Fibroblast of skin of left biceps (primary cell): ENCODE results near the gene KANSL1L.

Experiments
- DNase-seq, 2 experiments: peaks; one replicate each; pipeline ENCODE4 v3.0.0-alpha.2; 2013; ENCODE audit warnings: low read depth in 2 of 2

KANSL1L gene

DNA sequence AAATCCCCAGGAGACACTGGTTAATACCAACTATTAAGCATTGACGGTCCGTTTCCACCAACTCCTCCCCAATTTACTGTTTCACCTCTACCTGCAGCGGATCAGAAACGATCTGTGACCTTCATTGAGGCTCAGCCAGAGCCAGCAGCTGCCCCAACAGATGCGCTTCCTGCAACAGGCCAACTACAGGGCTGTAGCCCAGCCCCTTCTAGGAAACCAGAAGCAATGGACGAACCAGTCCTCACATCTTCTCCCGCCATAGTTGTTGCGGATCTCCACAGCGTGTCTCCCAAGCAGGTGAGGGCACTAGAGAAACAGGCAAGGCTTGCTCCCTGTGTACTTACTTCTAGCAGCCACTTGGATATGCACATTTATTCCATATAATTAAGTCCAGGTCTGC lies 177.2 kb downstream of the KANSL1L start:
- no peak for DNase-seq

DNA sequence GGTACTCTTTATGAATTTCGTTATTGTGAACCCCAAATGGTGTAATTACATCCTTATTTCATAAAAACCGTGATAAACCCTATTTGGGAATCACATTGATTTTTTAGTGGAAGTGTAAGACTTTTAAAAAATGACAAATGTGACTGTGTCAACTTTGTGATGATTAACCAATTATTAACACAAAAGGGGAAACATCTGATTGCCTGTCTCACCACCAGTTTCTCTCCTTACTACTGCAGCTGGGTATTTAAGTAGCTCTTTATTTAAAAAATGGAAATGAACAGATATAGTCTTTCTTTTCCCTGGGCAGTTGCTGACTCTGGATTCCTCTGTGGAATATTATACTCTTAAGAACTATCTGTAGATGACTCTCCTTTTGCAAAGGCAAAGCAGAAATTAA lies 180.4 kb downstream of the KANSL1L start:
- no peak for DNase-seq

DNA sequence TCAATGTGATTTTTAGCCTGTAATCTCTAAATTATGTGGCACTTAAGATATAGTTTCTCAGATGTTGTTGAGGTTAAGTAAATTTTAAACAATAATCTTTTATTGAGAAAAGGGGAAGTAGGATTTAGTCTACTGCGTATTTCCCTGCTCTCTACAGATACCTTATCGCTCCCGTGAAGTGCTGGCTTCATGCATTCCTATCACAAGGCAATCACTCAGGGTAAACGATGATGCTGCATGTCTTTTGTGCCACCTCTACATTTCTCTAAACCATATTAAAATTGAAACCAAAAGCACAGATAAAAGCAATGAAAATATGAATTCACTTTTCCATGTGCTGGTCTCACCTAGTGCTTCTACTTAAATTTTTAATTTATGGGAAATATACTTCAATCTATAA lies 183.2 kb downstream of the KANSL1L start:
- DNase-seq: no peak

DNA sequence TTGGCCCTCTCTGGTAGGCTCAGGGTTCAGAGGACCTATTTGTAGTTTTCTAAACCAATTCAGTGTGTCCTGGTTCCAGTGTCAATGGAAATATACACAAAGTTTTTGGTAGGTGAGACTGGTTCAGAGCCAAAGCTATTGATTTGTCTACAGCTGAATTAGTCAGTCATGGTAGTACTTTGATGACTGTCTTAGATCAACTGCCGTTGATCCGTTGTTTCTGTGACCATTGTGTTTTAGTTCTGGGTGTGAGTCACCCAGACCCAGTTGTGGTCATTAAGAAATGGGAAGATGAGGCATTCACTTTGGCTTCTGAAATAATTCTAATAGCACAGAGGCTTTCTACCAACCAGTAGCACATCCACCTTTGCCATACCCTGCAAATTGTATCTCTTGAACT lies 184.8 kb downstream of the KANSL1L start:
- no peak for DNase-seq

DNA sequence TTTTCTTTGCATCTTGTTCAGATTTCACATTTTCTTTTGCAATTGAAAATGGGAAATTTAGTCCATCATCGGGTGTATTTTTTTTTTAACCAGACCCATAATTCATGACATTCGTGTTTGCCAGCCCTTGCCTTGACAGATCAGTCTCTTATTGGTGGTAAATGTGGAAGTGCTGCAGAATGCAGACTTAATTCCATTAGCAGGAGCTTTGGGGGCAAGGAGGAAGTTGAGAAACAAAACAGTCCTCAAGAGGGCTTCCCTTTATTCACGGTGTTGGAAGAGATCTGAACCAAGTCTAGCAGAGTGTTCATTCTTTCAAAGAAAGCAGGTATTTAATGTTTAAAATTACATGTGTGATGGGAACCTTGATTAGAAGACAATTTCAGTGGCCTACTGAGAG lies 185.3 kb downstream of the KANSL1L start:
- DNase-seq: no peak

DNA sequence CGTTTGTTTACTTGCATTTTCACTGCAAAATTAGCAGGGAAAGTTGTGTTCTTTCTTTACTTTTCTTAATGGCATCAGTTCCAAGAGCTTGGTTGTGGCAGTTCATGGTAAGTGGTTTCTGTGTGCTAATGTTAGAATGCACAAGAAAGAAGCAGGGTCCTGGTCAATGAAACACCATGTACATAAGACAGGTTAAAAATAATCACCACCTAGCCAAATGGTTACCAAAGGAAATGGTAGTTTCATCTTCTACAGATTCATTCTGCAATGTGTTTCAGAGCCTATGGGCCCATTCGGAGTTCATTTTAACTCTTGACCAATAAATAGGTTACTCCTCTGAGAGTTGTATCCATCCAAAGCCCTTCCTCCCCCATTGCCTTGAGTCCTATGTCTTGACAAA lies 186.9 kb downstream of the KANSL1L start:
- DNase-seq: no peak

DNA sequence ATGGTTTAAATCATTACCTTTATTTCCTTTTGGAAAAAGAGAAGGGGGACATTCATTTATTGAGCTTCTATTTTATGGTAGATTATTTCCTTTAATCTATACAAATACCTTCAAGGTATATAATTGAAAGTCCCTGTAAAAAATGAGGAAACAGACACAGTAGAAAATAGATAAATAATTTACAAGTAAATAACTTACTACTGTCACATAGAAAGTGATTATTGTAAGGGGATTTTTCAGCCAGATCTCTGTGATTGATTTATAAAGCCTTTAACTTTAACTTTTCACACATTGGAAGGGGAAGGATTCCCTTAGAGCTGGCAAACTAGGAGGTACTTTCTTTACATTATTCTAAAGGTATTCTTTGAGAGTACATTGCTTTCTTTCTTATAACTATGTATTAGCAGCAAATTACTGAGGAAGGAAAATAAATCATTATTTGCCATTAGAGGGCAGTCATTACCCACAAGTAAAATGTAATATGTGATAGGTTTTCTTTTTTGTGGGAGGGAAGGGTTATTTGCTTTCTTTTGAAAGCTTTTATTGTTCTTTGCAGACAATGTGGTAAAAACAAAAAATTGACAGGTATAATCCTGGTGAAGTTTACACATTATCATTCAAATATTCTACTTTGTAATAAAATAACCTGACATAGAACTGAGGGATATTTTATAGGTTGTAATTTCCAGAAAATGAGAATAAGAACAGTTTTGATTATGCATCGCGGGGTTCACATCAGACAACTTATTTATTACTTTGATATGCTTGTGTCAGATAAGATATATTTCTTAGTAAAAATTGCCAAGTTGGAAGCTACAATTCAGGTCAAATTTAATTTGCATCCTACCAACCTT lies 193.6 kb downstream of the KANSL1L start:
- DNase-seq: peak in 1 of 2 experiments; percentile 5

DNA sequence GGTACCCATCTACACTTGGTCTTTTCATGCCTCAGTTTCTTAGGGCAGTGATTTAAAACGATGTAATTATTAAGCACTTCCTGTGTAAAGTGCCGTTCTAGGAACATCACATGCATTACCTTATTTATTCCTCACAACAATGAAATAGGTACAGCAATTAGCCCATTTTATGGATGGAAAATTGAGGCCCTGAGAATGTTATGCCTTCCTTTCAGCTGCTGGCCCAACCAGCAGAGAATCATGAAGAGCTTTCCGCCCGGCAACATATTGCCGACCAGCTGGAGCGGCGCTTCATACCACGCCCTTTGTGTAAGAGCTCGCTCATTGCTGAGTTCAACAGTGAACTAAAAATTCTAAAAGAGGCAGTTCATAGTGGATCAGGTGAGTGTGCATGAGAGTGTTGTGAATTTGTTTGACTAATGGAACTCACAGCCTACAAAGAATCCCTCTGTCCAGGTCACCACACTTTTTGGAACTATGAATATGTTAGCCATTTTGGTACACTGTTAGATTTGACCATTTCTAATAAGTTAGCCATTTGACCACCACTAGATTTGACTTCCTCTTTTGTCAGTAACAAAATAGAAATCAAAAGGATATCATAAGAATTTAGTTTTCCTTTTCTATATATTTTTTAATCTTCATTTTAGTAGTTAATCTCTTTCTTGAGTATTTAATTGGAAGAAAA lies 194.4 kb downstream of the KANSL1L start:
- DNase-seq: no peak

DNA sequence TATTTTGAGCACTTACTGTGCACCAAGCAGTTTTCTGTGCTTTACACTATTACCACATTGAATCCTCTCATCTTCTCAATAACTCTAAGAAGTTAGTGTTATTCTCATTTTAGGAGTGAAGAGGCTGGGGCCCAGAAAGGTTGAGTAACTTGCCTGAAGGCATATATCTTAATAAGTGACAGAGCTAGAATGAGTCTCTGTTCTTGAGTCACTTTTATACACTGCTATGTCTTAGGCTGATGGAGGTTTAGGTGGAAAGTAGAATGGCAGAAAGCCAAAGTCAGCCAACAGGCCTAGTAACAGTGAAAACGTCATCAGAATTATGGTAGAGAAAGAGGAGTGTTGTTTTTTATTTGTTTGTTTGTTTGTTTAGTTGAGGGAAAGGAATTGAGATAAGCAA lies 196.6 kb downstream of the KANSL1L start:
- DNase-seq: no peak

DNA sequence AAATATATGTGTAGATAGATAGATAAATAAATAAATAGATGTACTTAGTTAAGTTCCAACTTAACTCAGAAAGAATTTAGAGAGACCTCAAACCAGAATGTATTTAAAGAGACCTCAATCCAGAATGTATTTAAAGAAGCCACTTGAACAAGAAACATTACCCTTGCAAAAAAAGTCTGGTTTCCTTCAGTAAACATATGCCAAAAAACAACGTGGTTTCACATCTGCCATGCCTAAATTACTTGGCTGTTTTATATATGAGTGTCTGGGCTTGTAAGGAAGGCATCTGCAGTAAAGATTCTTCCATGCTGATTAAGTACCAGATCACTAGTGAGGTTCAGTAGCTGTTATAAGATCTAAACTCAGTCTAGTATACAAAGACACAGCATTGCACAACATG lies 197.9 kb downstream of the KANSL1L start:
- no peak for DNase-seq
